ENCODE data around the gene PLXND1. TPM values are rescaled to one million over a fixed set of nuclear protein-coding genes. Genes with fewer than 3 reads are reported as not detected.

PLXND1 gene
- total RNA-seq, 1 donor from 2014 or later, result 3.1 TPM

DNA sequence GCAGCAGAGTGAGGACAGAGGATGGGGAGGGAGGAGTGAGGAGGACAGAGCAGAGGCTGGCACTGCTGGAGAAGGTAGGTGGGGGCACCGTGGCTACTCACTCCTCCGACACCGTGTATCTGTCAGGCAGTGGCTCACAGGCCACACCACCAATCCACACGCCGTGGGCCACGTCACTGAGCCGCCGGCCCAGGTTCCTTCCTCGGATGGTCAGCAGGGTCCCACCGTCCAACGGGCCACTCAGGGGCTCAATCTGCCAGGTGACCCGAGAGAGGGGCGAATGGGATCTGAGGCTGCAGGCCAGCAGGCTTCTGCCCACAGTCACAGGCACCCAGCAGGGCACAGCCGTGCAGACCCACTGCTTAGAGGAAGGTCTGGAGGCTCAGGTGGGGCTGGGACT is 33.0 kb downstream of the PLXND1 start:
- peaks cover 51% of the 10 kb centered on the region for H3K4me1 Mint-ChIP-seq
- intact Hi-C loops (cut with micrococcal nuclease), result no loop called here

DNA sequence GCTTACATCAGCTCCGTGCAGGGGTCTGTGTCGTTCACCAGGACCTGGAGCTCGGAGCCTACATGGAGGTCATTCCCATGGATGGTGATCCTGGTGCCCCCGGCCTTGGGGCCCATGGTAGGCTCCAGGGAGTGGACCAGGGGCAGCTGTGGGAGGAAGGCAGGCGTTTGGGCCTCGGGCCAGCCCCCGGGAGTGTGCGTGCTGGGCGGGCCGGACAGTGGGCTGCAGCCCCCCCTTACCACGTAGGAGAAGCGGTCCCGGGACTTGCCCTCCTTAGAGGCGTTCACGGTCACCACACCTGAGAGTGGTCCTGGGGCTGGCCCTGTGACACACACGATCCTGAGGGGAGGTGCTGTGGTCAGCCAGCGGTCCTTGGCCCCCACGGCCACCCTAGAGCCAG is 33.9 kb downstream of the PLXND1 start:
- ChIA-PET POLR2A (no interaction called here), CTCF (no interaction called here)
- no peaks in the 10 kb centered on the region for H3K9me3 Mint-ChIP-seq
- H3K27ac Mint-ChIP-seq, result no peak overlapping the region
- TF ChIP-seq, protein P1, sequence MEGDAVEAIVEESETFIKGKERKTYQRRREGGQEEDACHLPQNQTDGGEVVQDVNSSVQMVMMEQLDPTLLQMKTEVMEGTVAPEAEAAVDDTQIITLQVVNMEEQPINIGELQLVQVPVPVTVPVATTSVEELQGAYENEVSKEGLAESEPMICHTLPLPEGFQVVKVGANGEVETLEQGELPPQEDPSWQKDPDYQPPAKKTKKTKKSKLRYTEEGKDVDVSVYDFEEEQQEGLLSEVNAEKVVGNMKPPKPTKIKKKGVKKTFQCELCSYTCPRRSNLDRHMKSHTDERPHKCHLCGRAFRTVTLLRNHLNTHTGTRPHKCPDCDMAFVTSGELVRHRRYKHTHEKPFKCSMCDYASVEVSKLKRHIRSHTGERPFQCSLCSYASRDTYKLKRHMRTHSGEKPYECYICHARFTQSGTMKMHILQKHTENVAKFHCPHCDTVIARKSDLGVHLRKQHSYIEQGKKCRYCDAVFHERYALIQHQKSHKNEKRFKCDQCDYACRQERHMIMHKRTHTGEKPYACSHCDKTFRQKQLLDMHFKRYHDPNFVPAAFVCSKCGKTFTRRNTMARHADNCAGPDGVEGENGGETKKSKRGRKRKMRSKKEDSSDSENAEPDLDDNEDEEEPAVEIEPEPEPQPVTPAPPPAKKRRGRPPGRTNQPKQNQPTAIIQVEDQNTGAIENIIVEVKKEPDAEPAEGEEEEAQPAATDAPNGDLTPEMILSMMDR (IDR thresholded peaks at IDR 0.05), result no peak
- no peaks in the 10 kb centered on the region for H3K36me3 Mint-ChIP-seq (ENCODE audit: low read depth)
- H3K4me1 Mint-ChIP-seq, result peaks cover 42% of the 10 kb centered on the region
- no peak overlapping the region for H3K4me3 Mint-ChIP-seq
- ATAC-seq (ENCODE audit: low read depth), result no peak
- intact Hi-C loops (cut with micrococcal nuclease), result no loop called here
- no peak for DNase-seq
- no peaks in the 10 kb centered on the region for H3K27me3 Mint-ChIP-seq

More for the DNA sequence above, 33.0 kb downstream of the PLXND1 start:
- CTCF ChIA-PET, result no interaction called here
- Mint-ChIP-seq H3K27me3 (no peaks in the 10 kb centered on the region), H3K36me3 (ENCODE audit: low read depth) (no peaks in the 10 kb centered on the region), H3K4me3 (no peak overlapping the region), H3K9me3 (no peaks in the 10 kb centered on the region), H3K27ac (no peak overlapping the region)
- TF ChIP-seq, protein P1 (IDR thresholded peaks at IDR 0.05), result no peak
- ATAC-seq (ENCODE audit: low read depth) (no peak), DNase-seq (no peak)
- POLR2A ChIA-PET, result no interaction called here

DNA sequence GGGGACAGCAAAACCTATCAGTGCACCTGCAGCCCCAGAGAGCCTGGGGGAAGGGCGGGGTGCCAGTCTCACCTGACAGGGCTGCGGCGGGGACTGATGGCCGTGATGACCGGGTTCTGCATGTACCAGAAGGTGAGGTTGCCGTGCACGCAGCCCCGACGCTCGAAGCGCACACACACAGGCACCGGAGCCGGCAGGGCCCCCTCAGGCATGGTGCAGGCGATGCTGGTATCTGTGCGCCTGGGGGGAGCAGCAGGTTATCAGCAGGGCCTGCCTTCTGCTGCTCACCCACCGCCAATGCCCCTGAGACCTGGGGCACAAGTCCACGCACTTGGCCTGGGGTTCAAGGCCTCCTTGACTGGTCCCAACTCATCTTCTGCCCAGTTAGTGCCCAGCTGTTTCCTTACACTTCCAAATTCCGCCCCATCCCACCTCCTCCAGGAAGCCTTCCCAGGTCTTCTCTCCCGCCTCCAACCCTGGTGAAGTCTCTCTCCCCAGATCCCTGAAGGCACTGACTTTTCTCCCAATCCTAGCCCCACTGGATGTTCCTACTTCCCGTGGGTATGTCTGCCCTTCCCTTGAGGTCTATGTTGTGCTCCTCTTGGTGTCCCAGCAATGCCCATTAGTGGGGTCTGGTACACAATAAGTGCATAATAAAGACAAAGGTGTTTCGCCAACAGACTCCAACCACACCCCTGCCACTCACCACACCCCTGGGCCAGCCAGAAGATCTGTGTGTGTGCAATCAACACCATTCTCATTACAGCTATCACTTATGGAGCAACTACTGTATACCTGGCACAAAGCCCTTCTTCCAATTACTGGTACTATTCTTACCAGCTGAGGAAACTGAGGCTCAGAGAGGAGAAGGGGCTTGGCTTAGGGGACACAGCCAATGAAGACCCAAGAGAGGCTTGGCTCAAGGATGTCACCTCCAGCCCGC is 34.6 kb downstream of the PLXND1 start:
- no peaks in the 10 kb centered on the region for H3K36me3 Mint-ChIP-seq (ENCODE audit: low read depth)
- no peaks in the 10 kb centered on the region for H3K9me3 Mint-ChIP-seq
- intact Hi-C loops (cut with micrococcal nuclease), result no loop called here
- no peak overlapping the region for H3K4me3 Mint-ChIP-seq
- POLR2A ChIA-PET, result interaction anchor here (0.7 kb wide), 1 partner anchor 120 kb away, joined by 4 read pairs; no protein-coding TSS in a partner anchor
- CTCF ChIA-PET, result no interaction called here
- TF ChIP-seq, protein P1 (IDR thresholded peaks at IDR 0.05), result no peak
- peaks cover 36% of the 10 kb centered on the region for H3K4me1 Mint-ChIP-seq
- ATAC-seq (ENCODE audit: low read depth) (no peak), DNase-seq (no peak)
- no peaks in the 10 kb centered on the region for H3K27me3 Mint-ChIP-seq
- H3K27ac Mint-ChIP-seq, result no peak overlapping the region

DNA sequence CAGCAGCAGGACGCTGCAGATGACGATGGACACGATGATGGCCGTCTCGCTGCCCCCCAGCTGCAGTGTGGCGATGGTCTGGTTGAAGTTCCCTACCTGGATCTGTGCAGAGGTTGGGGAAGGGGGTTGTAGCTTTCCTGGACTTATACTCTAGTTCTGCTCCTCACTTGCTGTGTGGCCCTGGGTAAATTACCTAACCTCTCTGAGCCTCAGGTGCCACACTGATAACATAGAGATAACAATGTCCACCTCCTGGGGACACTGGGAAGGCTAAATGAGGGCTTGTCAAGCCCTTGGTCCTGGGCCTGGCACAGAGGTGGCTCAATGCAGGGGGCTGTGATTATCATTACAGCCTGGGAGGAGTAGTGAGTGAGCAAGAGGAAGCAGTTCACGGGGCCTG is 36.6 kb downstream of the PLXND1 start:
- DNase-seq, result no peak
- TF ChIP-seq, protein P1 (IDR thresholded peaks at IDR 0.05), result no peak
- Mint-ChIP-seq H3K27ac (no peak overlapping the region), H3K36me3 (ENCODE audit: low read depth) (no peaks in the 10 kb centered on the region), H3K9me3 (no peaks in the 10 kb centered on the region), H3K4me3 (no peak overlapping the region), H3K27me3 (no peaks in the 10 kb centered on the region), H3K4me1 (peaks cover 16% of the 10 kb centered on the region)
- CTCF ChIA-PET, result no interaction called here
- no peak for ATAC-seq (ENCODE audit: low read depth)
- intact Hi-C loops (cut with micrococcal nuclease), result no loop called here
- POLR2A ChIA-PET, result no interaction called here

DNA sequence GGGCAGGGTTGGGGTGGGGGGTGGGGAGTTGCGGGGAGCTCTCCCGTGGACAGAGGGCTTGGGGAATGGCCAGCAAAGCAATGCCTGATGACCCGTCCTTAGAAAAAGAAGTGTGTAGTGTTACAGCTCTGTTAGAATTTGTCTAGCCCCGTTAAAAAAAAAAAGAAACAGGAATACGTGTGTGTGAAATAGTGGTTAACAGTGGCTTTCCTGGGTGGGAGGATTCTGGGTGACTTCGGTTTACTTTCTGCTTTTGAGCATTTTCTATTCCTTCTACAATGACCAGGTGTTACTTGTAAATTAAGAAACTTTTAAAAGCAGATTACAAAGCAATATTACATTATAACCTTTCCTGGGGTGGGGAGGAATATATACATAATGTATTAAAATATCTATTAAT is 38.5 kb downstream of the PLXND1 start:
- no peak overlapping the region for H3K4me3 Mint-ChIP-seq
- H3K27ac Mint-ChIP-seq, result no peak overlapping the region
- peaks cover 3% of the 10 kb centered on the region for H3K4me1 Mint-ChIP-seq
- DNase-seq (no peak), ATAC-seq (ENCODE audit: low read depth) (no peak)
- CTCF ChIA-PET, result no interaction called here
- H3K27me3 Mint-ChIP-seq, result no peaks in the 10 kb centered on the region
- TF ChIP-seq, protein P1 (IDR thresholded peaks at IDR 0.05), result no peak
- no peaks in the 10 kb centered on the region for H3K9me3 Mint-ChIP-seq
- H3K36me3 Mint-ChIP-seq (ENCODE audit: low read depth), result no peaks in the 10 kb centered on the region
- intact Hi-C loops (cut with micrococcal nuclease), result no loop called here
- POLR2A ChIA-PET, result no interaction called here
